IMR-90 (cell line): ENCODE results near the gene DHRS3.

Source experiments
- CTCF ChIP-seq: conservative IDR thresholded peaks from 2 replicates; pipeline ENCODE4 v1.5.1; 2012; ENCODE audit warnings: mild to moderate bottlenecking, low read depth, low read length, improper control_type of control experiment
- ELK1 ChIP-seq: fragments of 150-350 bp; IDR thresholded peaks from 2 replicates; pipeline ENCODE4 v1.6.1; 2016; ENCODE audit warnings: low read depth, mild to moderate bottlenecking, low read length, moderate library complexity, borderline replicate concordance
- MAFK ChIP-seq: IDR thresholded peaks from 2 replicates; pipeline ENCODE4 v1.6.1; 2012; ENCODE audit warnings: low read depth, low read length, improper control_type of control experiment
- POLR2A ChIP-seq: IDR thresholded peaks from 2 replicates; pipeline ENCODE4 v1.6.1; 2012; ENCODE audit warnings: mild to moderate bottlenecking, low read depth, low read length
- RCOR1 ChIP-seq: IDR thresholded peaks from 2 replicates; pipeline ENCODE4 v1.6.1; 2012; ENCODE audit warnings: mild to moderate bottlenecking, low read length, improper control_type of control experiment; ENCODE audit not compliant: insufficient replicate concordance

- no peak for TF ChIP-seq CTCF
- TF ChIP-seq POLR2A = no peak
- TF ChIP-seq ELK1 = no peak
- no peak for TF ChIP-seq MAFK
- no peak for TF ChIP-seq RCOR1
Measured at GRCh38 chr1:12622506-12622905, 4.5 kb upstream of the DHRS3 start.
